ENCODE results near the gene EHF.

DNA sequence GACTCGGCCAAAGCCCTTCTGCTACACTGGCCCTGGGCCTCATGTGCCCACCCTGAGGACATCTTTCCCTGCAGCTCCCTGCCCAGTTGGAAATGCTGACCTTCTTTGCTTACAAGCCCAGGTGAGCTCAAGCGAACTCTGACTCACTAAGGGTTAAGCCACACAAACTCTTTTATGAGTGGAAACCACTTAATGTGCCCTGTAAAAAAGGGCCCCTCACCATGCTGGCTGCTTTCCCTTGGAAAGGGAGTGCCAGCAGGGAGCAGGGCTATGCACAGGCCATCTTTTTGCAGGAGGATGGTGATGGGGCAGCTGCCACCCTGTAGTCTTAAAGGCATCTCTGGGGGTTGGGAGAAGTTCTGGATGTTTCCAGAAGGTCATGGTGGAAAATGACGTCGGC lies 18.7 kb downstream of the EHF start:
- no peak for TF ChIP-seq JUNB (CRISPR knock-in tag; IDR thresholded peaks at IDR 0.05; ENCODE audit: borderline replicate concordance)
- TF ChIP-seq EZH2 (conservative IDR thresholded peaks at IDR 0.05; ENCODE audit: low read depth, low read length) = no peak
- TF ChIP-seq, protein P1, sequence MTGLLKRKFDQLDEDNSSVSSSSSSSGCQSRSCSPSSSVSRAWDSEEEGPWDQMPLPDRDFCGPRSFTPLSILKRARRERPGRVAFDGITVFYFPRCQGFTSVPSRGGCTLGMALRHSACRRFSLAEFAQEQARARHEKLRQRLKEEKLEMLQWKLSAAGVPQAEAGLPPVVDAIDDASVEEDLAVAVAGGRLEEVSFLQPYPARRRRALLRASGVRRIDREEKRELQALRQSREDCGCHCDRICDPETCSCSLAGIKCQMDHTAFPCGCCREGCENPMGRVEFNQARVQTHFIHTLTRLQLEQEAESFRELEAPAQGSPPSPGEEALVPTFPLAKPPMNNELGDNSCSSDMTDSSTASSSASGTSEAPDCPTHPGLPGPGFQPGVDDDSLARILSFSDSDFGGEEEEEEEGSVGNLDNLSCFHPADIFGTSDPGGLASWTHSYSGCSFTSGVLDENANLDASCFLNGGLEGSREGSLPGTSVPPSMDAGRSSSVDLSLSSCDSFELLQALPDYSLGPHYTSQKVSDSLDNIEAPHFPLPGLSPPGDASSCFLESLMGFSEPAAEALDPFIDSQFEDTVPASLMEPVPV (CRISPR knock-in tag; IDR thresholded peaks at IDR 0.05) = no peak

Measured in HepG2 (cell line).